Astrocyte of the spinal cord (primary cell): ENCODE measurements around the gene HS6ST3.

ENCODE experiments used
- DNase-seq: peaks from one replicate; pipeline ENCODE4 v3.0.0; 2011; ENCODE audit warnings: low read depth, low spot score
- H3K4me3 ChIP-seq: 2 replicates; pipeline ENCODE4 v1.5.1; 2011; ENCODE audit warnings: low read depth, mild to moderate bottlenecking, low read length, moderate library complexity
- in situ Hi-C: cut with HindIII; loops from 2 replicates; pipeline ENCODE4 v1.10.0; 2017; ENCODE audit warnings: low sequenced_read_pairs
- TF ChIP-seq, protein P1 (sequence below): IDR thresholded peaks from 2 replicates; pipeline ENCODE4 v1.5.1; 2012; ENCODE audit warnings: low read depth, mild to moderate bottlenecking, low read length, inconsistent platforms

Gene HS6ST3

DNA sequence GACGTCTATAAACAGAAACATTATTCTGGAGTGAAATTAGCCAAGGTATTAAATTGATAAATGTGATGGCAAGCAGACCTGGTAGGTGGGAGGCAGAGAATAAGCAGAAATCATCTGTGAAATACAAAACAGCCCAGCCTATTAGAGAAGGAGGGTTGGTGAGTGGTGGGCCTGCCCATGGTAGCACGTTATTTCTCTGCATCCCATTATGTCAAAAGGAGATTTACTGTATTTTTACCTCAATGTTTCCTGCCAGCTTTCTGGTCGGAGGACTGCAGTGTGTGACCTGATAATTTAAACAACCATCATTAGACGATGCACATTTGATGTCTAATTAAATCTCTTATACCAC lies 703.5 kb downstream of the HS6ST3 start:
- DNase-seq, result no peak
- TF ChIP-seq, protein P1, sequence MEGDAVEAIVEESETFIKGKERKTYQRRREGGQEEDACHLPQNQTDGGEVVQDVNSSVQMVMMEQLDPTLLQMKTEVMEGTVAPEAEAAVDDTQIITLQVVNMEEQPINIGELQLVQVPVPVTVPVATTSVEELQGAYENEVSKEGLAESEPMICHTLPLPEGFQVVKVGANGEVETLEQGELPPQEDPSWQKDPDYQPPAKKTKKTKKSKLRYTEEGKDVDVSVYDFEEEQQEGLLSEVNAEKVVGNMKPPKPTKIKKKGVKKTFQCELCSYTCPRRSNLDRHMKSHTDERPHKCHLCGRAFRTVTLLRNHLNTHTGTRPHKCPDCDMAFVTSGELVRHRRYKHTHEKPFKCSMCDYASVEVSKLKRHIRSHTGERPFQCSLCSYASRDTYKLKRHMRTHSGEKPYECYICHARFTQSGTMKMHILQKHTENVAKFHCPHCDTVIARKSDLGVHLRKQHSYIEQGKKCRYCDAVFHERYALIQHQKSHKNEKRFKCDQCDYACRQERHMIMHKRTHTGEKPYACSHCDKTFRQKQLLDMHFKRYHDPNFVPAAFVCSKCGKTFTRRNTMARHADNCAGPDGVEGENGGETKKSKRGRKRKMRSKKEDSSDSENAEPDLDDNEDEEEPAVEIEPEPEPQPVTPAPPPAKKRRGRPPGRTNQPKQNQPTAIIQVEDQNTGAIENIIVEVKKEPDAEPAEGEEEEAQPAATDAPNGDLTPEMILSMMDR, result no peak
- in situ Hi-C loops, result no loop called here
- H3K4me3 ChIP-seq, result no peak overlapping the region

DNA sequence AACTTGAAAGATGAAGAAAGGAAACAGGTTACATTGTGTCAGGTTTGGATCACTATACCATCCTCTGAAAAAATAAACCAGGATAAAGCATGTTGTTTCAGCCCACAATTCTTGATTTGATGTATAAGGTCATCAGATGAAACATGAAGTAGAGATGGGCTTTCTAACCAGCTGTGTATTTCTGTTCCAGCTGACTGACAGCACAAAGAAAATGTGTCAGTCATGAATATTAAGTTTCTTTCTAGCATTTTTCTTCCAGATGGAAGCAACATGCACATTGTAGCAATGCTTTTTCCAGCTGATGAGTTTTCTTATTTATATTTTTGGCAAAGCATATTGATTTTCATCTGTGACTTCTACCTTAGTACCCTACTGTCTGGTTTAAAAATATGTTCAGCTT lies 704.8 kb downstream of the HS6ST3 start:
- DNase-seq, result no peak
- in situ Hi-C loops, result no loop called here
- H3K4me3 ChIP-seq, result no peak overlapping the region
- TF ChIP-seq, protein P1, result no peak

DNA sequence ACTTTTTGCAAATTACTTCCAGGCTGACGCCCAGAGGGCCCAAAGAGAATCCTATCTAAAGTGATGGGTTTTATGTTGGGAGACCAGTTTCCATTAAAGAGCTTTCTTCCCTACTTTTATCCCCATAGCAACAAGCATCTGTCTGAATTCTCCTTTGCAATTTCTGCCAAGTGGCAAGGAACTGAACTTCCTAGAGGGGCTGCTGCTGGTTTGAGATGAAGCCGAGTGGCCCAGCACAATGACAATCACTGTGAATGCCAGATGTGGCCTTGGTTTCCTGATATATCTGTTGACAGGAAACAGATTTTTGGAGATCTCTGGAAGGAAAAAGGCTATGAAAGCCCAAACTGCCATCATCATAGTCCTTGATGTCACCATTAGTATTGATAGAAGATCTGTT lies 705.8 kb downstream of the HS6ST3 start:
- no peak for DNase-seq
- in situ Hi-C loops, result no loop called here
- no peak overlapping the region for H3K4me3 ChIP-seq
- TF ChIP-seq, protein P1, result no peak

DNA sequence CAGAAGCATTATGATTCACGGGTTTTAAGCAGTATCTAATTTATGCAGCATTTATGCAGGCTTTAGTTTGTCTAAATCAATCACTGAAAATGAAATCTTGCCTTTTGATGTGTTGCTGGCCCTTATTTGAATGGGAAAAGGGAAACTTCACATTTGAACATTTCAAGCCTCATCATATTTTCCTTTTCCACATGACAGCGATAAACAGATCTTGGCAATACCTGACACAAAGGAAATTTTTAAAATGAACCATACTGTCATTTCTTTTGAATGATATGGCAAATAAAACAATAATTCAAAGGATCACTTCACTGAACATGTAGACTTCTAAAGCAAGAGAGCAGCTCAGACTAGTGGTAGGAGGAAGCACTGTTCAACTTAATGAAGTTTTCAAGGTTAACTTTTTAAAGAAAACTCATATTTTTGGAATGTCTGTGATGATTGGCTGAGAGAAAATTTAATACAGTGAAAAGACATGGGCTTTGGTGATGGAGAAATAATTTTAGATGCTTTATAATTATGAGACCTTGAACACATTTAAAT lies 706.3 kb downstream of the HS6ST3 start:
- DNase-seq, result no peak
- H3K4me3 ChIP-seq, result no peak overlapping the region
- in situ Hi-C loops, result no loop called here
- TF ChIP-seq, protein P1, result peak; percentile 27

DNA sequence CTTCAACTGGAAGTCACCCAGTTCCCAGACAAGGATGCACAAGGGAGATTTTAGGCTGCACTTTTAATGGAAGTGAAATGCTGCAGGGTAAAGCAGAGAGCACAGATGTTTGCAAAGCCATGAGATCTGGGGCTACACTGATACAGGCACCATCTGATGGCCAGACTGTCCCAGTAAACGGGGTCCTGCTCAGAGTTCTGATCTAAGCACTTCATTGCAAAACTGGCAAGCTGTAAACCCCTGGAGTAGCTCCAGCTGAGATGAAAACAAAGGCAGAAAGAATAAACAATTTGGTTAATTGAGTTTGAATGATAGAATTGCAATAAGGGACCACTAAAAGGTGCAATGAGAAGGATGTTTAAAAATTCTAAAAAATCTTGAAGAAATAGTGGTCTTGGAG lies 707.2 kb downstream of the HS6ST3 start:
- H3K4me3 ChIP-seq, result no peak overlapping the region
- TF ChIP-seq, protein P1, result no peak
- in situ Hi-C loops, result no loop called here
- no peak for DNase-seq

DNA sequence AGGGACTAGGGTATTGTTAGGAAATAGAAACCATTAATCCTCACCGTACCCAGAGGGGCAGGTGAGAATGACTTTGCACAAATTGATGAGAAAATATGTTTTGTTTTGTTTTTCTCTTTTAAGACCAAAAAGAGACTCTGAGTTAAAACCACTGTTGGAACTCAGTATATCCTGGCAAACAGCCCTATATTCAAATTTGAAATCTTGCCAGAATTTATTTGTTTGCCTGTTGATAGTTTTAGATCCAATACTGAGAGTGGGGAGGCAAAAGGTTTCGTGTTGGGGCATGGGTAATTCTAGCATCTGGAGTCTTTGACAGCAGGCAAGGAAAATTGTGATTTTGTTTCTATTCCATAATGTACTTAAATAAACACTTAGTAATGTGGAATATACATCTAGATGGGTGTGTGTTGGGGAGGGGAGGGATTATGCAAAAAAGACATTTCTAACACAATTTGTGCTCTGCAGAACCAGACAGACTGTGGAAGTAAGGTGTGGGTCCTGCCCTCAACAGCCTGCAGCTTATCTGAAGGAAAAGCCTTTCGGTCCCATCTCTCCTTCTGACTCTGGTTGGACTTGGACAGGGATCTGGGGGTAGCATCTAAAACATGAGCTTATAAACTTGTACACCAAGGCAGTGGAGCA lies 713.7 kb downstream of the HS6ST3 start:
- TF ChIP-seq, protein P1, result no peak
- H3K4me3 ChIP-seq, result no peak overlapping the region
- in situ Hi-C loops, result no loop called here
- no peak for DNase-seq

DNA sequence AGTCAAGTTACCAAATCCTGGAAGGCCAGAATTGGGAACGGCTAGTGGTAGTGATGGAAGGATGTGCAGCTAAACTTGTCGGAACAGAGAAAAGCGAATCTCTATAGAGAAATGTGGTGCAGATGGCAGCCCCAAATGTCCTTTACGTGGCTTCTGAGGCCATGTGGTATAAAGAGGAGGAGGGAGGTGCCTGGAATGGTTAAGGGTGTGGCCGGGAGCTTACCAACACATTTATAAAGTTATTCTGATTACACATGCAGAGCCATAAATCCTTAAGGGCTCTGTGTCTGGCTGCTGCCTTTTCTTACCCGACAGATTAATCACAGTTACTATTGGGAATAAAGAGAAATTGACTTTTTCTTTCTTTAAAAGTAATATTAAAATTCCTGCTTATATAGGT lies 714.3 kb downstream of the HS6ST3 start:
- in situ Hi-C loops, result no loop called here
- no peak overlapping the region for H3K4me3 ChIP-seq
- DNase-seq, result no peak
- TF ChIP-seq, protein P1, result no peak
